ENCODE data around the gene ADGRE1.
"Not testable (repeated sequence)": the region's sequence is repeated elsewhere in the genome, so short reads cannot be mapped to it uniquely, and the experiment has no call there.

ADGRE1 gene

GRCh38 chr19:6887316-6887715, at the start of gene ADGRE1:
TSS of gene ADGRE1 (plus strand) at chr19:6887579. CDS start at chr19:6887609, 30 bp downstream.
- peak; percentile 18 for DNase-seq (ENCODE audit: low read depth)

GRCh38 chr19:6838062-6838655, 49.2 kb upstream of the ADGRE1 start:
- DNase-seq (ENCODE audit: low read depth) = no peak

GRCh38 chr19:6842871-6843607, 44.3 kb upstream of the ADGRE1 start:
- no peak for DNase-seq (ENCODE audit: low read depth)

- no peak for DNase-seq (ENCODE audit: low read depth)
These were observed 39.6 kb upstream of the ADGRE1 start for GRCh38 chr19:6847828-6848200.

GRCh38 chr19:6848986-6849385, 38.4 kb upstream of the ADGRE1 start:
- no peak for DNase-seq (ENCODE audit: low read depth)

GRCh38 chr19:6849876-6850275, 37.5 kb upstream of the ADGRE1 start:
- no peak for DNase-seq (ENCODE audit: low read depth)

GRCh38 chr19:6851359-6851758, 36.0 kb upstream of the ADGRE1 start:
- no peak for DNase-seq (ENCODE audit: low read depth)

- DNase-seq (ENCODE audit: low read depth) = no peak
These were observed 35.4 kb upstream of the ADGRE1 start for GRCh38 chr19:6852001-6852400.

- no peak for DNase-seq (ENCODE audit: low read depth)
These were observed 33.5 kb upstream of the ADGRE1 start for GRCh38 chr19:6853868-6854267.

GRCh38 chr19:6854758-6855157, 32.6 kb upstream of the ADGRE1 start:
- no peak for DNase-seq (ENCODE audit: low read depth)

- DNase-seq (ENCODE audit: low read depth) = no peak
These were observed 30.5 kb upstream of the ADGRE1 start for GRCh38 chr19:6856749-6857372.

GRCh38 chr19:6861683-6862286, 25.6 kb upstream of the ADGRE1 start:
- no peak for DNase-seq (ENCODE audit: low read depth)

- DNase-seq (ENCODE audit: low read depth) = peak; percentile 86
These were observed 24.7 kb upstream of the ADGRE1 start for GRCh38 chr19:6862673-6863078.

- DNase-seq (ENCODE audit: low read depth) = no peak
These were observed 22.9 kb upstream of the ADGRE1 start for GRCh38 chr19:6864325-6864940.

GRCh38 chr19:6865849-6866248, 21.5 kb upstream of the ADGRE1 start:
- no peak for DNase-seq (ENCODE audit: low read depth)

GRCh38 chr19:6866741-6867151, 20.6 kb upstream of the ADGRE1 start:
- DNase-seq (ENCODE audit: low read depth) = no peak

- DNase-seq (ENCODE audit: low read depth) = no peak
These were observed 19.0 kb upstream of the ADGRE1 start for GRCh38 chr19:6868351-6868750.

GRCh38 chr19:6869151-6869882, 18.1 kb upstream of the ADGRE1 start:
- not testable (repeated sequence) for DNase-seq (ENCODE audit: low read depth)

- DNase-seq (ENCODE audit: low read depth) = no peak
These were observed 13.5 kb upstream of the ADGRE1 start for GRCh38 chr19:6873708-6874431.

GRCh38 chr19:6875218-6875617, 12.2 kb upstream of the ADGRE1 start:
- no peak for DNase-seq (ENCODE audit: low read depth)

- no peak for DNase-seq (ENCODE audit: low read depth)
These were observed 10.6 kb upstream of the ADGRE1 start for GRCh38 chr19:6876748-6877147.

All from activated T-cell treated with anti-CD3 and anti-CD28 coated beads for 48 hours (primary cell).